T-cell (primary cell): ENCODE measurements around the gene LINC01488. TPM values are rescaled to one million over a fixed set of nuclear protein-coding genes. Genes with fewer than 3 reads are reported as not detected.

Source experiments
- ATAC-seq, 4 experiments: fragments of 200-7000 bp in 3 of 4; fragments of 150-1000 bp in 1 of 4; cut with Tn5 transposase; replicated peaks in 1 of 4; 1 replicate in 3 of 4; 2 replicates in 1 of 4; pipeline ENCODE4 v1.10.0; 2021; ENCODE audit warnings: moderate library complexity in 3 of 4, mild to moderate bottlenecking in 2 of 4, moderate number of reproducible peaks in 1 of 4
- CTCF ChIA-PET, 2 donors: fragments of 300-600 bp; sonication (Branson Sonifier 250); formaldehyde crosslinking; loops; one replicate each; lab custom pipeline; 2022; ENCODE audit warnings: antibody characterized with exemption in 2 of 2; lab: Charles Lee
- POLR2A ChIA-PET, 2 donors: fragments of 300-600 bp; sonication (Branson Sonifier 250); formaldehyde crosslinking; loops; one replicate each; lab custom pipeline; 2022; ENCODE audit warnings: antibody characterized with exemption in 2 of 2; lab: Charles Lee
- DNase-seq, 35 experiments: peaks; one replicate each; pipeline versions ENCODE4 v3.0.0 to v3.0.0-alpha.2; 2013 to 2023
- H3K27ac ChIP-seq: one replicate; pipeline ENCODE4 v1.5.1; 2013; ENCODE audit warnings: low read length
- H3K27me3 ChIP-seq, 2 experiments: replicated peaks in 1 of 2; 1 replicate in 1 of 2; 2 replicates in 1 of 2; pipeline versions ENCODE4 v1.6.1 to v1.7.0; 2013; ENCODE audit warnings: low read length in 1 of 2, mixed read lengths in 1 of 2; ENCODE audit not compliant: control insufficient read depth in 2 of 2, insufficient read depth in 2 of 2; ENCODE audit errors: extremely low read depth in 1 of 2
- H3K36me3 ChIP-seq, 2 donors: 1 replicate in 1 of 2; 2 replicates in 1 of 2; pipeline versions ENCODE4 v1.6.1 to v1.7.0; 2013; ENCODE audit warnings: low read length in 1 of 2; ENCODE audit not compliant: control insufficient read depth in 2 of 2, insufficient read depth in 1 of 2; ENCODE audit errors: extremely low read depth in 1 of 2
- H3K4me1 ChIP-seq, 2 experiments: 1 replicate in 1 of 2; 2 replicates in 1 of 2; pipeline versions ENCODE4 v1.6.1 to v1.7.0; 2013; ENCODE audit warnings: low read length in 2 of 2, mixed read lengths in 1 of 2; ENCODE audit not compliant: insufficient read depth in 2 of 2, control insufficient read depth in 1 of 2; ENCODE audit errors: extremely low read depth in 1 of 2
- H3K4me3 ChIP-seq, 2 donors: 1 replicate in 1 of 2; 2 replicates in 1 of 2; pipeline versions ENCODE4 v1.5.1 to v1.7.0; 2013; ENCODE audit warnings: mild to moderate bottlenecking in 2 of 2, low read length in 1 of 2, moderate library complexity in 1 of 2; ENCODE audit not compliant: control insufficient read depth in 1 of 2; ENCODE audit errors: extremely low read depth in 1 of 2
- H3K9me3 ChIP-seq: 2 replicates; pipeline ENCODE4 v1.7.0; 2013
- H3K27ac Mint-ChIP-seq, 2 donors: one replicate each; pipeline ENCODE4 v1.8.0; 2020 to 2021; ENCODE audit warnings: mild to moderate bottlenecking in 2 of 2, mixed read lengths in 2 of 2
- H3K27me3 Mint-ChIP-seq, 2 donors: one replicate each; pipeline ENCODE4 v1.8.0; 2021 to 2022; ENCODE audit warnings: mixed read lengths in 2 of 2
- H3K36me3 Mint-ChIP-seq: one replicate; pipeline ENCODE4 v1.8.0; 2021; ENCODE audit warnings: mixed read lengths
- H3K4me1 Mint-ChIP-seq, 3 donors: one replicate each; pipeline ENCODE4 v1.8.0; 2020 to 2022; ENCODE audit warnings: mixed read lengths in 3 of 3, mild to moderate bottlenecking in 1 of 3
- H3K4me3 Mint-ChIP-seq, 3 donors: one replicate each; pipeline ENCODE4 v1.8.0; 2020 to 2022; ENCODE audit warnings: mild to moderate bottlenecking in 3 of 3, mixed read lengths in 3 of 3, moderate library complexity in 3 of 3
- H3K9me3 Mint-ChIP-seq, 3 donors: one replicate each; pipeline ENCODE4 v1.8.0; 2020 to 2022; ENCODE audit warnings: mixed read lengths in 3 of 3
- WGBS: methylation state at CpG from one replicate; pipeline ENCODE4 v1.1.5; 2013; ENCODE audit warnings: missing lambda C conversion rate; ENCODE audit not compliant: insufficient coverage; 5-methylcytosine and 5-hydroxymethylcytosine counted together
- total RNA-seq, 35 experiments: library from RNA in 6 of 35; stranded (reverse) in 6 of 35; fragments of 120-200 nt in 1 of 35; gene quantifications; one replicate each; pipeline versions ENCODE4 v1.2.1 to v1.2.4 and lab custom pipeline; 2013 to 2026

Gene LINC01488
- total RNA-seq, 5 donors from 2014 or later (not counting 1 experiment from before 2014, with no cell fraction given) = not detected

GRCh38 chr11:69467196-69467595 lies 14.3 kb upstream of the LINC01488 start:
- ChIA-PET POLR2A (no interaction called here), CTCF (no interaction called here)
- Histone ChIP-seq H3K9me3 (no peaks in the 10 kb centered on the region), H3K27ac (no peak overlapping the region), H3K36me3 (no peaks in the 10 kb centered on the region), H3K4me1 (no peaks in the 10 kb centered on the region), H3K27me3 (peaks cover 0 to 35% of the 10 kb centered on the region in 2 experiments), H3K4me3 (no peak overlapping the region)
- WGBS = 67% methylated on average over 1 of the region's 4 CpGs
- no peaks in the 10 kb centered on the region for H3K4me1 Mint-ChIP-seq
- ATAC-seq (no peak), DNase-seq (no peak)
- H3K36me3 Mint-ChIP-seq = no peaks in the 10 kb centered on the region
- H3K9me3 Mint-ChIP-seq = no peaks in the 10 kb centered on the region
- peaks cover 17 to 21% of the 10 kb centered on the region in 2 donors for H3K27me3 Mint-ChIP-seq
- no peak overlapping the region for H3K4me3 Mint-ChIP-seq
- H3K27ac Mint-ChIP-seq = no peak overlapping the region

- Histone ChIP-seq H3K36me3 (no peaks in the 10 kb centered on the region), H3K4me1 (no peaks in the 10 kb centered on the region), H3K27me3 (peaks cover 0 to 30% of the 10 kb centered on the region in 2 experiments), H3K9me3 (no peaks in the 10 kb centered on the region), H3K27ac (no peak overlapping the region), H3K4me3 (no peak overlapping the region)
- Mint-ChIP-seq H3K27ac (no peak overlapping the region), H3K27me3 (peaks cover 13 to 18% of the 10 kb centered on the region in 2 donors), H3K4me1 (no peaks in the 10 kb centered on the region), H3K4me3 (no peak overlapping the region), H3K36me3 (no peaks in the 10 kb centered on the region), H3K9me3 (no peaks in the 10 kb centered on the region)
- CTCF ChIA-PET = no interaction called here
- POLR2A ChIA-PET = no interaction called here
- ATAC-seq (no peak), DNase-seq (no peak)
- 80% methylated on average over 7 of the region's 9 CpGs for WGBS
Measured at GRCh38 chr11:69467646-69468045, 13.8 kb upstream of the LINC01488 start.

GRCh38 chr11:69468221-69468620 lies 13.2 kb upstream of the LINC01488 start:
- ChIA-PET POLR2A (no interaction called here), CTCF (no interaction called here)
- ATAC-seq = no peak
- no peaks in the 10 kb centered on the region for H3K36me3 Mint-ChIP-seq
- H3K27me3 Mint-ChIP-seq = peaks cover 13 to 18% of the 10 kb centered on the region in 2 donors
- H3K27me3 ChIP-seq = peaks cover 0 to 25% of the 10 kb centered on the region in 2 experiments
- WGBS = 100% methylated on average over 1 of the region's 11 CpGs
- no peak overlapping the region for H3K27ac Mint-ChIP-seq
- no peaks in the 10 kb centered on the region for H3K4me1 Mint-ChIP-seq
- no peak for DNase-seq
- no peaks in the 10 kb centered on the region for H3K9me3 ChIP-seq
- H3K9me3 Mint-ChIP-seq = peaks cover 0 to under 1% (median 0%) of the 10 kb centered on the region in 3 donors
- no peak overlapping the region for H3K27ac ChIP-seq
- no peaks in the 10 kb centered on the region for H3K36me3 ChIP-seq
- H3K4me1 ChIP-seq = no peaks in the 10 kb centered on the region
- H3K4me3 ChIP-seq = no peak overlapping the region
- H3K4me3 Mint-ChIP-seq = no peak overlapping the region

GRCh38 chr11:69468911-69469885 lies 12.3 kb upstream of the LINC01488 start:
- peaks cover 0 to 19% of the 10 kb centered on the region in 2 experiments for H3K27me3 ChIP-seq
- no peaks in the 10 kb centered on the region for H3K4me1 ChIP-seq
- CTCF ChIA-PET = no interaction called here
- H3K9me3 ChIP-seq = no peaks in the 10 kb centered on the region
- no peak overlapping the region for H3K4me3 ChIP-seq
- H3K27ac ChIP-seq = no peak overlapping the region
- POLR2A ChIA-PET = no interaction called here
- H3K36me3 ChIP-seq = no peaks in the 10 kb centered on the region
- no peaks in the 10 kb centered on the region for H3K36me3 Mint-ChIP-seq
- WGBS = 84% methylated on average over 13 of the region's 25 CpGs
- H3K27me3 Mint-ChIP-seq = peaks cover 13 to 19% of the 10 kb centered on the region in 2 donors
- peaks cover 0 to 3% (median 0%) of the 10 kb centered on the region in 3 donors for H3K9me3 Mint-ChIP-seq
- no peak overlapping the region for H3K27ac Mint-ChIP-seq
- DNase-seq (no peak), ATAC-seq (no peak)
- no peaks in the 10 kb centered on the region for H3K4me1 Mint-ChIP-seq
- no peak overlapping the region for H3K4me3 Mint-ChIP-seq

GRCh38 chr11:69470301-69470700 lies 11.2 kb upstream of the LINC01488 start:
- no peak overlapping the region for H3K4me3 Mint-ChIP-seq
- ChIA-PET CTCF (no interaction called here), POLR2A (no interaction called here)
- H3K36me3 ChIP-seq = no peaks in the 10 kb centered on the region
- no peaks in the 10 kb centered on the region for H3K4me1 Mint-ChIP-seq
- no peaks in the 10 kb centered on the region for H3K36me3 Mint-ChIP-seq
- DNase-seq = no peak
- no peaks in the 10 kb centered on the region for H3K9me3 ChIP-seq
- peaks cover 0 to 3% (median 0%) of the 10 kb centered on the region in 3 donors for H3K9me3 Mint-ChIP-seq
- peaks cover 0 to 16% of the 10 kb centered on the region in 2 experiments for H3K27me3 ChIP-seq
- H3K4me3 ChIP-seq = no peak overlapping the region
- no peaks in the 10 kb centered on the region for H3K4me1 ChIP-seq
- H3K27ac ChIP-seq = no peak overlapping the region
- no peak for ATAC-seq
- WGBS = 92% methylated on average over 5 of the region's 9 CpGs
- no peak overlapping the region for H3K27ac Mint-ChIP-seq
- H3K27me3 Mint-ChIP-seq = peaks cover 12 to 13% of the 10 kb centered on the region in 2 donors

GRCh38 chr11:69470793-69471728 lies 10.4 kb upstream of the LINC01488 start:
- H3K9me3 ChIP-seq = no peaks in the 10 kb centered on the region
- Mint-ChIP-seq H3K36me3 (no peaks in the 10 kb centered on the region), H3K4me3 (no peak overlapping the region), H3K9me3 (peaks cover 0 to 3% (median 0%) of the 10 kb centered on the region in 3 donors), H3K4me1 (no peaks in the 10 kb centered on the region), H3K27ac (no peak overlapping the region), H3K27me3 (peaks cover 12 to 13% of the 10 kb centered on the region in 2 donors)
- H3K4me1 ChIP-seq = no peaks in the 10 kb centered on the region
- H3K36me3 ChIP-seq = no peaks in the 10 kb centered on the region
- H3K4me3 ChIP-seq = no peak overlapping the region
- ChIA-PET CTCF (interaction anchor here in 1 of 2 donors (0.6 kb wide), 1 partner anchor 1380 kb away, joined by 5 read pairs; no protein-coding TSS in a partner anchor), POLR2A (no interaction called here)
- ATAC-seq = no peak
- WGBS = 66% methylated on average over 24 of the region's 64 CpGs
- no peak overlapping the region for H3K27ac ChIP-seq
- H3K27me3 ChIP-seq = peaks cover 0 to 22% of the 10 kb centered on the region in 2 experiments
- no peak for DNase-seq
